Thoracic aorta endothelial cell (primary cell): ENCODE measurements around the gene CFAP100. TPM values are rescaled to one million over a fixed set of nuclear protein-coding genes. Genes with fewer than 3 reads are reported as not detected.

Source experiments
- total RNA-seq: library from RNA; depleted of rRNA; stranded (reverse); fragments of >200 nt; gene quantifications from 2 replicates; pipeline ENCODE4 v1.2.3, GENCODE V29; 2012

The CFAP100 gene
- total RNA-seq = not detected in 2 replicates

GRCh38 chr3:126394179-126394976, at the start of gene CFAP100:
Gene CFAP100, plus strand, starts transcription at chr3:126394909. Its CDS starts 1,092 bp downstream, at chr3:126396001.

GRCh38 chr3:126357295-126358037, 37.2 kb upstream of the CFAP100 start, which contains the start of gene KLF15:
Gene KLF15, minus strand, starts transcription at chr3:126357408. Its CDS starts 4,486 bp downstream, at chr3:126352922.

GRCh38 chr3:126475413-126476114, 80.9 kb downstream of the CFAP100 start, which contains the start of gene ZXDC:
Gene ZXDC, minus strand, starts transcription at chr3:126475891. Its CDS starts 26 bp downstream, at chr3:126475865.

Other genes with a start within 250 kb of the CFAP100 start
- gene ALDH1L1, start 214.3 kb upstream of the CFAP100 start, total RNA-seq = not detected in 2 replicates
- 1.2 and 1.8 TPM in 2 replicates for gene KLF15, start 37.5 kb upstream of the CFAP100 start, total RNA-seq
- gene ZXDC, start 81.0 kb downstream of the CFAP100 start, total RNA-seq = 20.5 and 23.1 TPM in 2 replicates
- not detected in 2 replicates for gene UROC1, start 122.9 kb downstream of the CFAP100 start, total RNA-seq
- gene CHST13, start 129.2 kb downstream of the CFAP100 start, total RNA-seq = not detected in 2 replicates
- not detected in 2 replicates for gene C3orf22, start 164.0 kb downstream of the CFAP100 start, total RNA-seq